ENCODE data around the gene CACNA2D4.

GRCh38 chr12:1886396-1887008 lies 31.9 kb downstream of the CACNA2D4 start:
- TF ChIP-seq CTCF (conservative IDR thresholded peaks at IDR 0.05 in 1 of 2, IDR thresholded peaks at IDR 0.05 in 1 of 2; ENCODE audit: low read depth in 1 of 2, low read length in 2 of 2) (no peak), EZH2 (IDR thresholded peaks at IDR 0.05; ENCODE audit: low read length, missing control alignments) (no peak)
